Neural cell (in vitro differentiated cells): ENCODE data around the gene TBC1D16. TPM values are rescaled to one million over a fixed set of nuclear protein-coding genes. Genes with fewer than 3 reads are reported as not detected.
A peak's percentile ranks its signal among the peaks of the same experiment; 100 is the strongest.

Experiments
- H2AFZ ChIP-seq: fragments of 200-600, 300-800 bp; sonication (generic), shearing (Covaris generic); 2 replicates; pipeline ENCODE4 v1.6.0; 2014; ENCODE audit warnings: low read depth, mild to moderate bottlenecking, antibody characterized with exemption, low read length, moderate library complexity
- H3F3A ChIP-seq: fragments of 200-600 bp; shearing (Covaris generic); 2 replicates; pipeline ENCODE4 v1.6.1; 2016; ENCODE audit warnings: mild to moderate bottlenecking, moderate library complexity, mixed read lengths, antibody characterized with exemption, low read length; ENCODE audit not compliant: insufficient read depth, poor library complexity, severe bottlenecking
- H3K27ac ChIP-seq: fragments of 200-600, 300-800 bp; sonication (generic), shearing (Covaris generic); 2 replicates; pipeline ENCODE4 v1.5.1; 2014; ENCODE audit warnings: mild to moderate bottlenecking, low read length, moderate library complexity
- H3K27me3 ChIP-seq: fragments of 300-800, 200-600 bp; sonication (generic), shearing (Covaris generic); 2 replicates; pipeline ENCODE4 v1.6.0; 2014; ENCODE audit warnings: mild to moderate bottlenecking, low read depth, low read length, moderate library complexity; ENCODE audit not compliant: insufficient read depth
- H3K36me3 ChIP-seq: fragments of 300-800, 200-600 bp; sonication (generic), shearing (Covaris generic); 2 replicates; pipeline ENCODE4 v1.5.1; 2014; ENCODE audit warnings: mild to moderate bottlenecking, antibody characterized with exemption, low read length, moderate library complexity; ENCODE audit not compliant: insufficient read depth
- H3K4me2 ChIP-seq: fragments of 300-800, 200-600 bp; sonication (generic), shearing (Covaris generic); 2 replicates; pipeline ENCODE4 v1.6.0; 2014; ENCODE audit warnings: mild to moderate bottlenecking, low read length
- H3K4me3 ChIP-seq: fragments of 300-800, 200-600 bp; sonication (generic), shearing (Covaris generic); 2 replicates; pipeline ENCODE4 v1.5.1; 2014; ENCODE audit warnings: mild to moderate bottlenecking, low read length, moderate library complexity
- H3K79me2 ChIP-seq: fragments of 200-600 bp; shearing (Covaris generic); replicated peaks from 2 replicates; pipeline ENCODE4 v1.6.0; 2014; ENCODE audit warnings: mild to moderate bottlenecking, low read length, moderate library complexity; ENCODE audit not compliant: insufficient read depth
- H3K9ac ChIP-seq: fragments of 300-800, 200-600 bp; sonication (generic), shearing (Covaris generic); 2 replicates; pipeline ENCODE4 v1.6.1; 2016; ENCODE audit warnings: mild to moderate bottlenecking, low read length, mixed read lengths
- H3K9me2 ChIP-seq: fragments of 200-600 bp; shearing (Covaris generic); 2 replicates; pipeline ENCODE4 v1.6.1; 2016; ENCODE audit warnings: mild to moderate bottlenecking, low read length, mixed read lengths; ENCODE audit not compliant: insufficient read depth
- H3K9me3 ChIP-seq: fragments of 200-600, 300-800 bp; sonication (generic), shearing (Covaris generic); 2 replicates; pipeline ENCODE4 v1.6.1; 2016; ENCODE audit warnings: mild to moderate bottlenecking, mixed run types, low read length, moderate library complexity, mixed read lengths
- H4K20me1 ChIP-seq: fragments of 200-600 bp; shearing (Covaris generic); 2 replicates; pipeline ENCODE4 v1.6.1; 2016; ENCODE audit warnings: mild to moderate bottlenecking, mixed run types; ENCODE audit not compliant: insufficient read depth
- CTCF ChIP-seq: fragments of 450-650 bp; IDR thresholded peaks from 2 replicates; pipeline ENCODE4 v1.5.1; 2014; ENCODE audit warnings: antibody characterized with exemption, mild to moderate bottlenecking, moderate library complexity; ENCODE audit not compliant: poor library complexity, severe bottlenecking
- EP300 ChIP-seq: fragments of 450-650 bp; conservative IDR thresholded peaks from 2 replicates; pipeline ENCODE4 v1.6.1; 2014; ENCODE audit warnings: antibody characterized with exemption, mild to moderate bottlenecking, moderate library complexity; ENCODE audit not compliant: poor library complexity, severe bottlenecking
- EZH2 ChIP-seq: fragments of 200-600, 300-800 bp; shearing (Covaris generic), sonication (generic); IDR thresholded peaks from 2 replicates; pipeline ENCODE4 v1.6.1; 2014; ENCODE audit warnings: antibody characterized with exemption, low read length, borderline replicate concordance, mild to moderate bottlenecking; ENCODE audit not compliant: insufficient read depth, poor library complexity, severe bottlenecking
- MXI1 ChIP-seq: fragments of 450-650 bp; conservative IDR thresholded peaks from 2 replicates; pipeline ENCODE4 v1.6.1; 2014; ENCODE audit warnings: antibody characterized with exemption, mild to moderate bottlenecking; ENCODE audit not compliant: poor library complexity, severe bottlenecking
- POLR2AphosphoS5 ChIP-seq: IDR thresholded peaks from 2 replicates; pipeline ENCODE4 v1.6.1; 2012
- RAD21 ChIP-seq: fragments of 450-650 bp; conservative IDR thresholded peaks from 2 replicates; pipeline ENCODE4 v1.6.1; 2014; ENCODE audit warnings: antibody characterized with exemption, mild to moderate bottlenecking, moderate library complexity
- REST ChIP-seq: IDR thresholded peaks from 2 replicates; pipeline ENCODE4 v1.6.1; 2012; ENCODE audit warnings: borderline replicate concordance
- SMC3 ChIP-seq: fragments of 450-650 bp; conservative IDR thresholded peaks from 2 replicates; pipeline ENCODE4 v1.6.1; 2014; ENCODE audit warnings: antibody characterized with exemption, mild to moderate bottlenecking, moderate library complexity; ENCODE audit not compliant: poor library complexity
- TAF1 ChIP-seq: IDR thresholded peaks from 2 replicates; pipeline ENCODE4 v1.6.1; 2012; ENCODE audit warnings: low read depth
- polyA plus RNA-seq: library from polyadenylated mRNA; depleted of rRNA; stranded (reverse); fragments of >200 nt; gene quantifications from 2 replicates; pipeline ENCODE4 v1.2.3, GENCODE V29; 2014

TBC1D16 gene
- polyA plus RNA-seq, 1 donor from 2014 or later: 19.8 TPM

- Histone ChIP-seq H4K20me1 (no peaks in the 10 kb centered on the region), H3K9me3 (no peaks in the 10 kb centered on the region), H3K9ac (no peak overlapping the region), H3K27me3 (no peaks in the 10 kb centered on the region), H3K4me3 (no peak overlapping the region), H3K9me2 (no peaks in the 10 kb centered on the region), H3K27ac (no peak overlapping the region), H3K36me3 (no peaks in the 10 kb centered on the region), H3K4me2 (no peak overlapping the region), H2AFZ (no peak overlapping the region), H3F3A (peaks cover 18% of the 10 kb centered on the region), H3K79me2 (no peaks in the 10 kb centered on the region)
- no peak for TF ChIP-seq MXI1
- no peak for TF ChIP-seq TAF1
- no peak for TF ChIP-seq POLR2AphosphoS5
- no peak for TF ChIP-seq EZH2
- no peak for TF ChIP-seq SMC3
- TF ChIP-seq EP300: no peak
- TF ChIP-seq RAD21: no peak
- TF ChIP-seq CTCF: no peak
- TF ChIP-seq REST: no peak
Observed at GRCh38 chr17:79953335-79953734, 82.3 kb downstream of the TBC1D16 start.

GRCh38 chr17:79952901-79953300, 82.8 kb downstream of the TBC1D16 start:
- peak overlapping the region; percentile 73 for H3K9ac ChIP-seq
- H3K79me2 ChIP-seq: no peaks in the 10 kb centered on the region
- H3K4me3 ChIP-seq: no peak overlapping the region
- H3K36me3 ChIP-seq: no peaks in the 10 kb centered on the region
- no peak overlapping the region for H2AFZ ChIP-seq
- H3F3A ChIP-seq: peaks cover 18% of the 10 kb centered on the region
- H3K9me2 ChIP-seq: no peaks in the 10 kb centered on the region
- H4K20me1 ChIP-seq: no peaks in the 10 kb centered on the region
- no peak overlapping the region for H3K4me2 ChIP-seq
- TF ChIP-seq EZH2: no peak
- TF ChIP-seq REST: no peak
- no peak for TF ChIP-seq SMC3
- no peak for TF ChIP-seq MXI1
- TF ChIP-seq RAD21: no peak
- TF ChIP-seq EP300: no peak
- TF ChIP-seq CTCF: no peak
- no peak for TF ChIP-seq TAF1
- TF ChIP-seq POLR2AphosphoS5: no peak
- no peaks in the 10 kb centered on the region for H3K9me3 ChIP-seq
- H3K27me3 ChIP-seq: no peaks in the 10 kb centered on the region
- H3K27ac ChIP-seq: peak overlapping the region; percentile 87
